Mesothelial cell of epicardium (in vitro differentiated cells): ENCODE measurements around the gene OVCH2. TPM values are rescaled to one million over a fixed set of nuclear protein-coding genes. Genes with fewer than 3 reads are reported as not detected.
A peak's percentile ranks its signal among the peaks of the same experiment; 100 is the strongest.

Experiments used
- DNase-seq, 2 experiments: peaks; one replicate each; pipeline ENCODE4 v3.0.0; 2021; ENCODE audit warnings: low spot score in 2 of 2; ENCODE audit not compliant: unreplicated experiment in 2 of 2
- H3K27ac Mint-ChIP-seq: 2 replicates; pipeline ENCODE4 v1.8.0; 2021; ENCODE audit warnings: mixed read lengths
- H3K27me3 Mint-ChIP-seq: 2 replicates; pipeline ENCODE4 v1.8.0; 2021; ENCODE audit warnings: low read depth, mixed read lengths
- H3K36me3 Mint-ChIP-seq: 2 replicates; pipeline ENCODE4 v1.8.0; 2021; ENCODE audit warnings: mixed read lengths
- H3K4me1 Mint-ChIP-seq: 2 replicates; pipeline ENCODE4 v1.8.0; 2021; ENCODE audit warnings: mixed read lengths
- H3K4me3 Mint-ChIP-seq: 2 replicates; pipeline ENCODE4 v1.8.0; 2021; ENCODE audit warnings: mild to moderate bottlenecking, moderate library complexity, mixed read lengths
- H3K9me3 Mint-ChIP-seq: 2 replicates; pipeline ENCODE4 v1.8.0; 2021; ENCODE audit warnings: mixed read lengths
- CTCF ChIP-seq: fragments of 200-600 bp; sonication (generic); IDR thresholded peaks from one replicate; pipeline ENCODE4 v1.5.0; 2021; ENCODE audit warnings: antibody characterized with exemption; ENCODE audit not compliant: unreplicated experiment
- total RNA-seq: library from RNA; stranded (reverse); gene quantifications from 3 replicates; pipeline ENCODE4 v1.2.1, GENCODE V29; 2021

OVCH2 gene
- total RNA-seq, 1 donor from 2014 or later: 9.6 TPM

GRCh38 chr11:7655253-7656217 is 50.7 kb downstream of the OVCH2 start:
- TF ChIP-seq CTCF: no peak
- no peak overlapping the region for H3K27ac Mint-ChIP-seq

GRCh38 chr11:7654195-7654705 is 52.0 kb downstream of the OVCH2 start:
- TF ChIP-seq CTCF: no peak
- Mint-ChIP-seq H3K27ac (peak overlapping the region; percentile 26), H3K4me3 (no peak overlapping the region), H3K9me3 (no peaks in the 10 kb centered on the region), H3K4me1 (peaks cover 6% of the 10 kb centered on the region), H3K27me3 (no peaks in the 10 kb centered on the region), H3K36me3 (peaks cover 43% of the 10 kb centered on the region)
- DNase-seq: no peak

More at GRCh38 chr11:7655253-7656217, 50.7 kb downstream of the OVCH2 start:
- Mint-ChIP-seq H3K27me3 (no peaks in the 10 kb centered on the region), H3K9me3 (no peaks in the 10 kb centered on the region), H3K4me3 (no peak overlapping the region), H3K4me1 (peaks cover 6% of the 10 kb centered on the region), H3K36me3 (peaks cover 31% of the 10 kb centered on the region)
- DNase-seq: no peak

- H3K9me3 Mint-ChIP-seq: no peaks in the 10 kb centered on the region
- H3K4me1 Mint-ChIP-seq: peaks cover 22% of the 10 kb centered on the region
- no peaks in the 10 kb centered on the region for H3K27me3 Mint-ChIP-seq
- no peak for DNase-seq
- peaks cover 45% of the 10 kb centered on the region for H3K36me3 Mint-ChIP-seq
- H3K27ac Mint-ChIP-seq: no peak overlapping the region
- H3K4me3 Mint-ChIP-seq: no peak overlapping the region
- TF ChIP-seq CTCF: no peak
Observed at GRCh38 chr11:7651700-7652099, 54.6 kb downstream of the OVCH2 start.

- DNase-seq: no peak
- peaks cover 44% of the 10 kb centered on the region for H3K36me3 Mint-ChIP-seq
- no peak overlapping the region for H3K4me3 Mint-ChIP-seq
- H3K27me3 Mint-ChIP-seq: no peaks in the 10 kb centered on the region
- H3K4me1 Mint-ChIP-seq: peaks cover 22% of the 10 kb centered on the region
- no peak overlapping the region for H3K27ac Mint-ChIP-seq
- no peak for TF ChIP-seq CTCF
- no peaks in the 10 kb centered on the region for H3K9me3 Mint-ChIP-seq
Observed at GRCh38 chr11:7651140-7651551, 55.1 kb downstream of the OVCH2 start.

- H3K9me3 Mint-ChIP-seq: no peaks in the 10 kb centered on the region
- H3K27ac Mint-ChIP-seq: peak overlapping the region; percentile 58
- H3K4me3 Mint-ChIP-seq: no peak overlapping the region
- H3K4me1 Mint-ChIP-seq: peaks cover 30% of the 10 kb centered on the region
- TF ChIP-seq CTCF: no peak
- no peaks in the 10 kb centered on the region for H3K27me3 Mint-ChIP-seq
- DNase-seq: no peak
- peaks cover 49% of the 10 kb centered on the region for H3K36me3 Mint-ChIP-seq
Observed at GRCh38 chr11:7648264-7648663, 58.0 kb downstream of the OVCH2 start.
